IMR-90 (cell line): Measurements from ENCODE around the gene MEGF6. TPM values are rescaled to one million over a fixed set of nuclear protein-coding genes. Genes with fewer than 3 reads are reported as not detected.

Experiments used
- ATAC-seq: fragments of 200-7000 bp; cut with Tn5 transposase; 2 replicates; pipeline ENCODE4 v1.9.1; 2020; ENCODE audit warnings: low read depth, mild to moderate bottlenecking, moderate library complexity
- BruUV-seq: library from RNA; stranded (reverse); fragments of 400-500 nt; replicated peaks from 2 replicates; lab custom pipeline; 2021; lab: Mats Ljungman, UMichigan
- CTCF ChIA-PET: fragments of 300-600 bp; formaldehyde crosslinking; extraction: SDS; loops from one replicate; lab custom pipeline; 2021; ENCODE audit warnings: antibody characterized with exemption; lab: Yijun Ruan, JAX
- POLR2A ChIA-PET: fragments of 300-600 bp; sonication (Branson Sonifier 250); formaldehyde crosslinking; loops from one replicate; lab custom pipeline; 2022; ENCODE audit warnings: antibody characterized with exemption; ENCODE audit not compliant: unreplicated experiment; lab: Charles Lee
- DNase-seq: peaks from one replicate; pipeline ENCODE4 v3.0.0; 2013
- H2AFZ ChIP-seq: replicated peaks from 2 replicates; pipeline ENCODE3; 2013; ENCODE audit warnings: low read length, mild to moderate bottlenecking; ENCODE audit not compliant: poor library complexity
- H2AK5ac ChIP-seq: 2 replicates; pipeline ENCODE4 v1.6.1; 2013; ENCODE audit warnings: low read depth, low read length, inconsistent platforms
- H2AK9ac ChIP-seq: replicated peaks from 2 replicates; pipeline ENCODE3; 2013; ENCODE audit warnings: mild to moderate bottlenecking, low read depth, low read length, moderate library complexity; ENCODE audit not compliant: poor library complexity
- H2BK120ac ChIP-seq: 2 replicates; pipeline ENCODE4 v1.6.1; 2013; ENCODE audit warnings: low read depth, low read length, inconsistent platforms
- H2BK15ac ChIP-seq: 3 replicates; pipeline ENCODE4 v1.6.1; 2013; ENCODE audit warnings: low read depth, low read length, inconsistent platforms
- H2BK20ac ChIP-seq: 2 replicates; pipeline ENCODE4 v1.6.1; 2013; ENCODE audit warnings: low read depth, mild to moderate bottlenecking, inconsistent platforms, low read length, moderate library complexity
- H2BK5ac ChIP-seq: 2 replicates; pipeline ENCODE4 v1.6.1; 2013; ENCODE audit warnings: mild to moderate bottlenecking, low read depth, low read length, inconsistent platforms; ENCODE audit not compliant: poor library complexity, severe bottlenecking
- H3K14ac ChIP-seq: replicated peaks from 2 replicates; pipeline ENCODE4 v1.6.1; 2013; ENCODE audit warnings: low read depth, low read length, inconsistent platforms
- H3K18ac ChIP-seq: 2 replicates; pipeline ENCODE4 v1.6.1; 2013; ENCODE audit warnings: low read depth, low read length, control low read depth
- H3K23ac ChIP-seq: 2 replicates; pipeline ENCODE4 v1.6.1; 2013; ENCODE audit warnings: low read depth, low read length, inconsistent platforms
- H3K27ac ChIP-seq: 2 replicates; pipeline ENCODE4 v1.5.1; 2013; ENCODE audit warnings: mild to moderate bottlenecking, control low read depth, low read length; ENCODE audit not compliant: insufficient read depth
- H3K27me3 ChIP-seq: 2 replicates; pipeline ENCODE4 v1.6.1; 2013; ENCODE audit warnings: low read length; ENCODE audit not compliant: control insufficient read depth, insufficient read depth
- H3K36me3 ChIP-seq: 2 replicates; pipeline ENCODE4 v1.6.1; 2013; ENCODE audit warnings: low read length, mixed read lengths; ENCODE audit not compliant: control insufficient read depth, insufficient read depth
- H3K4ac ChIP-seq: 2 replicates; pipeline ENCODE4 v1.6.1; 2013; ENCODE audit warnings: low read depth, low read length, inconsistent platforms
- H3K4me1 ChIP-seq: 2 replicates; pipeline ENCODE4 v1.6.1; 2013; ENCODE audit warnings: low read length, mixed read lengths; ENCODE audit not compliant: control insufficient read depth, insufficient read depth
- H3K4me2 ChIP-seq: 2 replicates; pipeline ENCODE4 v1.6.1; 2013; ENCODE audit warnings: low read depth, mild to moderate bottlenecking, control low read depth, low read length, moderate library complexity
- H3K4me3 ChIP-seq: 2 replicates; pipeline ENCODE4 v1.5.1; 2013; ENCODE audit warnings: low read depth, mild to moderate bottlenecking, control low read depth, low read length, moderate library complexity; ENCODE audit not compliant: insufficient read depth
- H3K56ac ChIP-seq: 2 replicates; pipeline ENCODE4 v1.6.1; 2013; ENCODE audit warnings: low read length, inconsistent platforms; ENCODE audit not compliant: insufficient read depth; ENCODE audit errors: extremely low read depth
- H3K79me1 ChIP-seq, 2 experiments: 2 replicates each; pipeline ENCODE4 v1.6.1; 2013; ENCODE audit warnings: low read length in 2 of 2, inconsistent platforms in 1 of 2, low read depth in 1 of 2
- H3K9ac ChIP-seq: 2 replicates; pipeline ENCODE4 v1.6.1; 2013; ENCODE audit warnings: low read depth, low read length, control low read depth
- H3K9me1 ChIP-seq: 2 replicates; pipeline ENCODE4 v1.6.1; 2013; ENCODE audit warnings: low read length, inconsistent platforms; ENCODE audit not compliant: insufficient read depth
- H3K9me3 ChIP-seq: 2 replicates; pipeline ENCODE4 v1.6.1; 2013; ENCODE audit warnings: low read length; ENCODE audit not compliant: control insufficient read depth, insufficient read depth
- H4K20me1 ChIP-seq: 2 replicates; pipeline ENCODE4 v1.6.1; 2013; ENCODE audit warnings: low read length, inconsistent platforms; ENCODE audit not compliant: insufficient read depth
- H4K5ac ChIP-seq: 2 replicates; pipeline ENCODE4 v1.6.1; 2013; ENCODE audit warnings: mild to moderate bottlenecking, low read depth, low read length, control low read depth
- H4K8ac ChIP-seq, 2 experiments: 2 replicates each; pipeline ENCODE4 v1.6.1; 2013; ENCODE audit warnings: low read depth in 2 of 2, low read length in 2 of 2, control low read depth in 1 of 2, inconsistent platforms in 1 of 2
- H4K91ac ChIP-seq: 2 replicates; pipeline ENCODE4 v1.6.1; 2013; ENCODE audit warnings: low read depth, low read length, inconsistent platforms; ENCODE audit not compliant: insufficient read depth
- BHLHE40 ChIP-seq: fragments of 150-350 bp; IDR thresholded peaks from 2 replicates; pipeline ENCODE4 v1.6.1; 2016; ENCODE audit warnings: mild to moderate bottlenecking, low read depth, low read length
- CEBPB ChIP-seq: IDR thresholded peaks from 2 replicates; pipeline ENCODE4 v1.6.1; 2012; ENCODE audit warnings: low read depth, low read length, improper control_type of control experiment
- FOS ChIP-seq: fragments of 150-350 bp; IDR thresholded peaks from 2 replicates; pipeline ENCODE4 v1.6.1; 2016; ENCODE audit warnings: low read depth, low read length
- SMC3 ChIP-seq: fragments of 150-350 bp; IDR thresholded peaks from 2 replicates; pipeline ENCODE4 v1.6.1; 2016; ENCODE audit warnings: low read depth, mild to moderate bottlenecking, antibody characterized with exemption, low read length, moderate library complexity
- USF2 ChIP-seq: fragments of 150-350 bp; IDR thresholded peaks from 2 replicates; pipeline ENCODE4 v1.6.1; 2017; ENCODE audit warnings: mild to moderate bottlenecking, antibody characterized with exemption, low read length, low read depth
- WGBS, 2 experiments: methylation state at CpG; one replicate each; pipeline versions ENCODE4 v1.1.5 to v1.1.7; 2013; ENCODE audit warnings: missing lambda C conversion rate in 2 of 2; ENCODE audit not compliant: insufficient read length in 1 of 2; ENCODE audit errors: extremely low coverage in 2 of 2; 5-methylcytosine and 5-hydroxymethylcytosine counted together
- dilution Hi-C: fragments of 300-500 bp; cut with HindIII; formaldehyde crosslinking; loops from one replicate; pipeline ENCODE4 v1.14.3; 2018; ENCODE audit warnings: low sequenced_read_pairs; ENCODE audit not compliant: unreplicated experiment
- in situ Hi-C: fragments of 300-500 bp; cut with MboI; formaldehyde crosslinking; loops from 3 replicates; pipeline ENCODE4 v1.14.3; 2019; ENCODE audit warnings: low sequenced_read_pairs, inconsistent platforms, mixed read lengths
- intact Hi-C: fragments of 100-400 bp; cut with micrococcal nuclease; formaldehyde crosslinking; loops from 2 replicates; pipeline ENCODE4 v1.10.0; 2022
- polyA plus RNA-seq, 3 experiments: library from polyadenylated mRNA; depleted of rRNA; stranded (reverse); fragments of >200 nt; gene quantifications; 2 replicates each; pipeline ENCODE4 v1.2.3, GENCODE V29; 2012; ENCODE audit warnings: low replicate concordance in 1 of 3
- total RNA-seq: library from RNA; depleted of rRNA; stranded (reverse); fragments of >200 nt; gene quantifications from 2 replicates; pipeline ENCODE4 v1.2.3, GENCODE V29; 2012
- TF ChIP-seq, protein P1 (sequence below): fragments of 150-350 bp; IDR thresholded peaks from 2 replicates; pipeline ENCODE4 v1.6.1; 2016; ENCODE audit warnings: low read depth, mild to moderate bottlenecking, low read length, moderate library complexity, borderline replicate concordance
- TF ChIP-seq, protein P2 (sequence below): conservative IDR thresholded peaks from 2 replicates; pipeline ENCODE4 v1.5.1; 2012; ENCODE audit warnings: mild to moderate bottlenecking, low read depth, low read length, improper control_type of control experiment

MEGF6 gene
- total and polyA plus RNA-seq, 2 of the 4 experiments (the other 2 are of a cell fraction) = 0.72 to 4.1 TPM

DNA sequence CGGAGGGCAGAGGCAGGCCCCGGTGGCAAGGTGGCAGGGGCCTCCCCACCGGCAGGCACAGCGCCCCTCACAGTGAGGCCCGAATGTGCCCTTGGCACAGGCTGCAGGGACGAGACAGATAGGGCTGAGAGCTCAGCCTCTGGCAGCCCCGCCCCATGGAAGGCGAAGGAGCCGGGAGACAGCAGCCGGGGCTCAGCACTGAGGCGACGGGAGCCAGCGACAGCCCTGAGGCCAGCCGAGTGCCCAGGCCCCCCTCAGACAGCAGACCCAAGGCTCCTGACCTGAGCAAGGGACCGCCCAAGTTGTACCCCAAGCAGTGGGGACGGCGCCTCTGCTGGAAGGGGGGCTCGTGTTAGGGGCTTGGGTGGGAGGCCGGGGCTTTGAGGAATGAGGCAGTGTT lies 113.8 kb downstream of the MEGF6 start:
- H3K27me3 ChIP-seq = no peaks in the 10 kb centered on the region
- no peak overlapping the region for H2BK120ac ChIP-seq
- TF ChIP-seq FOS (no peak), USF2 (no peak), BHLHE40 (no peak), CEBPB (no peak), SMC3 (no peak)
- TF ChIP-seq, protein P1, sequence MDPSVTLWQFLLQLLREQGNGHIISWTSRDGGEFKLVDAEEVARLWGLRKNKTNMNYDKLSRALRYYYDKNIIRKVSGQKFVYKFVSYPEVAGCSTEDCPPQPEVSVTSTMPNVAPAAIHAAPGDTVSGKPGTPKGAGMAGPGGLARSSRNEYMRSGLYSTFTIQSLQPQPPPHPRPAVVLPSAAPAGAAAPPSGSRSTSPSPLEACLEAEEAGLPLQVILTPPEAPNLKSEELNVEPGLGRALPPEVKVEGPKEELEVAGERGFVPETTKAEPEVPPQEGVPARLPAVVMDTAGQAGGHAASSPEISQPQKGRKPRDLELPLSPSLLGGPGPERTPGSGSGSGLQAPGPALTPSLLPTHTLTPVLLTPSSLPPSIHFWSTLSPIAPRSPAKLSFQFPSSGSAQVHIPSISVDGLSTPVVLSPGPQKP = no peak
- TF ChIP-seq, protein P2, sequence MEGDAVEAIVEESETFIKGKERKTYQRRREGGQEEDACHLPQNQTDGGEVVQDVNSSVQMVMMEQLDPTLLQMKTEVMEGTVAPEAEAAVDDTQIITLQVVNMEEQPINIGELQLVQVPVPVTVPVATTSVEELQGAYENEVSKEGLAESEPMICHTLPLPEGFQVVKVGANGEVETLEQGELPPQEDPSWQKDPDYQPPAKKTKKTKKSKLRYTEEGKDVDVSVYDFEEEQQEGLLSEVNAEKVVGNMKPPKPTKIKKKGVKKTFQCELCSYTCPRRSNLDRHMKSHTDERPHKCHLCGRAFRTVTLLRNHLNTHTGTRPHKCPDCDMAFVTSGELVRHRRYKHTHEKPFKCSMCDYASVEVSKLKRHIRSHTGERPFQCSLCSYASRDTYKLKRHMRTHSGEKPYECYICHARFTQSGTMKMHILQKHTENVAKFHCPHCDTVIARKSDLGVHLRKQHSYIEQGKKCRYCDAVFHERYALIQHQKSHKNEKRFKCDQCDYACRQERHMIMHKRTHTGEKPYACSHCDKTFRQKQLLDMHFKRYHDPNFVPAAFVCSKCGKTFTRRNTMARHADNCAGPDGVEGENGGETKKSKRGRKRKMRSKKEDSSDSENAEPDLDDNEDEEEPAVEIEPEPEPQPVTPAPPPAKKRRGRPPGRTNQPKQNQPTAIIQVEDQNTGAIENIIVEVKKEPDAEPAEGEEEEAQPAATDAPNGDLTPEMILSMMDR = no peak
- H3K4me2 ChIP-seq = no peak overlapping the region
- H2BK15ac ChIP-seq = no peak overlapping the region
- POLR2A ChIA-PET = no interaction called here
- no peak overlapping the region for H3K9ac ChIP-seq
- H3K9me1 ChIP-seq = no peaks in the 10 kb centered on the region
- no peak overlapping the region for H2BK20ac ChIP-seq
- CTCF ChIA-PET = no interaction called here
- H2AFZ ChIP-seq = no peak overlapping the region
- intact Hi-C loops (loop anchor here (10.0 kb wide), 1 partner anchor 227 kb away; no protein-coding TSS in a partner anchor), in situ Hi-C loops (no loop called here), dilution Hi-C loops (no loop called here)
- H2AK5ac ChIP-seq = no peak overlapping the region
- H3K79me1 ChIP-seq = no peaks in the 10 kb centered on the region
- no peaks in the 10 kb centered on the region for H4K20me1 ChIP-seq
- H3K4me3 ChIP-seq = no peak overlapping the region
- H4K8ac ChIP-seq = no peak overlapping the region
- H3K36me3 ChIP-seq = no peaks in the 10 kb centered on the region
- H4K91ac ChIP-seq = no peak overlapping the region
- H2BK5ac ChIP-seq = no peak overlapping the region
- H3K56ac ChIP-seq = no peak overlapping the region
- no peak for DNase-seq
- no peaks in the 10 kb centered on the region for H3K9me3 ChIP-seq
- no peak overlapping the region for H3K4ac ChIP-seq
- no peak overlapping the region for H4K5ac ChIP-seq
- H3K18ac ChIP-seq = no peak overlapping the region
- 83% methylated on average over 7 of the region's 19 CpGs; no CpG with 5 or more reads in 1 of the 2 experiments for WGBS, 2 experiments
- ATAC-seq = no peak
- H3K27ac ChIP-seq = no peak overlapping the region
- no peak overlapping the region for H2AK9ac ChIP-seq
- no peaks in the 10 kb centered on the region for H3K4me1 ChIP-seq
- no peak overlapping the region for H3K14ac ChIP-seq
- no TSS peak for BruUV-seq
- H3K23ac ChIP-seq = no peak overlapping the region
